ENCODE results near the gene INS.

DNA sequence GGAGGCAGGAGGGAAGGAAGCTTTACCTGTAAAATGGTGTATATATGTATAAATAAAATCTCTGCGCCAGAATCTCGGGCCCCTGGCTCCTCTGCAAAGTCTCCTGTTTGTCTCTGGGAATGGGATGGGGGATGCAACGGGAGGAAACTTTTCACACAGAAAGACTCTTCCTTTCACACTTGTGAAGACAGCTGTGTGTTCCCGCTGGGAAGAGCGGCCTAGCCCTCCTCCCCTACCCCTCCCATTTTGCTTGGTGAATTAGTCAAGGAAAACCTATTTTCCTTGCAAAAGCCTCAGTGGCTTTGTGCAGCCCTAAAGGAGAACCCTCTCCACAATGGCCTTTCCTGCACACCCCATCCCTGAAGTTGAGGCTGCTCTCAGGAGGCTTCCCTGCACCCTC is 12.4 kb downstream of the INS start:
- no peak for TF ChIP-seq POLR2A (IDR thresholded peaks at IDR 0.05)
- TF ChIP-seq, protein P1, sequence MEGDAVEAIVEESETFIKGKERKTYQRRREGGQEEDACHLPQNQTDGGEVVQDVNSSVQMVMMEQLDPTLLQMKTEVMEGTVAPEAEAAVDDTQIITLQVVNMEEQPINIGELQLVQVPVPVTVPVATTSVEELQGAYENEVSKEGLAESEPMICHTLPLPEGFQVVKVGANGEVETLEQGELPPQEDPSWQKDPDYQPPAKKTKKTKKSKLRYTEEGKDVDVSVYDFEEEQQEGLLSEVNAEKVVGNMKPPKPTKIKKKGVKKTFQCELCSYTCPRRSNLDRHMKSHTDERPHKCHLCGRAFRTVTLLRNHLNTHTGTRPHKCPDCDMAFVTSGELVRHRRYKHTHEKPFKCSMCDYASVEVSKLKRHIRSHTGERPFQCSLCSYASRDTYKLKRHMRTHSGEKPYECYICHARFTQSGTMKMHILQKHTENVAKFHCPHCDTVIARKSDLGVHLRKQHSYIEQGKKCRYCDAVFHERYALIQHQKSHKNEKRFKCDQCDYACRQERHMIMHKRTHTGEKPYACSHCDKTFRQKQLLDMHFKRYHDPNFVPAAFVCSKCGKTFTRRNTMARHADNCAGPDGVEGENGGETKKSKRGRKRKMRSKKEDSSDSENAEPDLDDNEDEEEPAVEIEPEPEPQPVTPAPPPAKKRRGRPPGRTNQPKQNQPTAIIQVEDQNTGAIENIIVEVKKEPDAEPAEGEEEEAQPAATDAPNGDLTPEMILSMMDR (IDR thresholded peaks at IDR 0.05): no peak
- no peak for TF ChIP-seq POLR2AphosphoS5 (IDR thresholded peaks at IDR 0.05)
- no peak for TF ChIP-seq EP300 (IDR thresholded peaks at IDR 0.05)
